HL-60/S4 treated with retinoic acid at 250 ng/mL for 4 days and 3 days (cell line): ENCODE data around the gene CDKN2AIP.

Experiments used
- in situ Hi-C: fragments of 300-500 bp; cut with MboI; formaldehyde crosslinking; loops from 2 replicates; pipeline ENCODE4 v1.7.0; 2022; ENCODE audit warnings: low sequenced_read_pairs

The CDKN2AIP gene

DNA sequence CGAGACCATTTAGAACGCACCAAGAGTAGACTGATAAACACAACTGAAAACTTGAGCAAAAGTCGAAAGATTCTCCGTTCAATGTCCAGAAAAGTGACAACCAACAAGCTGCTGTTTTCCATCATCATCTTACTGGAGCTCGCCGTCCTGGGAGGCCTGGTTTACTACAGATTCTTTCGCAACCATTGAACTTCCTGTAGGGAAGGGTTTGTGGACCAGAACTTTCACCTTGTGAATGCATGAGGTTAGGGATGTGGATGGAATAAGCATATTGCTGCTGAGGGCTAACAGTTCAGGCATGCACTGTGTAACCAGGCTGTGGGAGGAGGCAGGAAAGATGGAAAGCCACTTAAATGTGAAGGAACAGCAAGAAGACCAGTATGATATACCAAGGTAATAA, 39.6 kb downstream of the CDKN2AIP start:
- in situ Hi-C loops = no loop called here

DNA sequence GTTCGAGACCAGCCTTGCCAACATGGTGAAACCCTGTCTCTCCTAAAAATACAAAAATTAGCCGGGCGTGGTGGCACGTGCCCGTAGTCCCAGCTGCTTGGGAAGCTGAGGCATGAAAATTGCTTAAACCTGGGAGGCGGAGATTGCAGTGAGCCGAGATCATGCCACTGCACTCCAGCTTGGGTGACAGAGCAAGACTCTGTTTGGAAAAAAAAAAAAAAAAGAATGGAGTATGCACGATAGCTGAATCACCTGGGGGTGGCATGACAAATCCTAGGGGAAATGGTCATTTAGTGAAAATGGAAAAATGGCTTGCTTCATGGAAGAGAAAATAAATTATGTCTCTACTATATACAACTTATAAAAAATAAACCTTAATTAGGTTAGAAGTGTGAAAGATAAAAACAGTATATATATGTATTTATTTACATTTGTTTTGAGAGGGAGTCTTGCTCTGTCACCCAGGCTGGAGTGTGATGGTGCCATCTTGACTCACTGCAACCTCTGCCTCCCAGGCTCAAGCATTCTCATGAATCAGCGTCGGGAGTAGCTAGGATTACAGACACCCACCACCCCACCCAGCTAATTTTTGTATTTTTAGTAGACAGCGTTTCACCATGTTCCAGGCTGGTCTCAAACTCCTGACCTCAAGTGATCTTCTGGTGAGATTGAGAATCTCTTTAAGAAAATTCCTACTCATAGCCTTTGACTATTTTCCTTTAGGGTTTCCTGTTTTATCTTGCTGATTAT, 41.1 kb downstream of the CDKN2AIP start:
- in situ Hi-C loops = no loop called here

DNA sequence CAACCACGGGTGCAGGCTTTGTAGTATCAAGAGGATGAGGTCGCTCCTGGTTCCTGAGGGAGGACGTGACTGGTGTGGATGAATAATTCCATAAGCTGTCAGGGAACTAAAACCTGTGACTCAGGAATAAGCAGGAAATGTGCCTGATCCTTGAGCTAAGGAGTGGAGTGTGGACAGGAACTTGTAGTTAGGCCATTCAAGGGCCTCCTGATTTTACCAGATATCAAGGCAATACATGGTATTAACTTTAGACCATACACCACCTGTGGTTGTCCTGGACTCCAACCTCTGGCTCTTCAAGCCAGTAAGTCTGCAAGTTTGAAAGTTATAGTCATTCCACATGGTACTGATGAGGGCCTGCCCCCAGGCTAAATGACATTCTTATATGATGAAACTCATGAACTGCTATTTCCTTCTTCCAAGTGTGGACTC, 48.4 kb downstream of the CDKN2AIP start:
- in situ Hi-C loops = no loop called here

DNA sequence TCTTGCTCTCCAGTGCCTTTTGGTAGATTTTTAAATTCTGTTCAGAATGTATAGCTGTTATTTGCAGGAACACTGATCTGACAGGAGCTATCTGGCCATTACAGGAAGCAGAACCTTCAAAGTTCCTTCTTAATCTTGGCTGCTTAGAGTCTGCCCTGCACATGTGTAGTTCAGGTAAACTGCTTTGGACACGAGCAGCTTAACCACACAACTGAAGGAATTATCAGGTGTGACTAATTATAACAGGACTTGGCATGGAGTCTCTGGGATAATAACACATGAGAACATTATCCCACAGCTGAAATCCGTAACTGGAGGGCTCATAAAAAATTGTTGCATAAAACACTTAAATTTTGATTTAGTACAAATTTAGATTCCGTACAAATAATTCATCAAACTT, 48.8 kb downstream of the CDKN2AIP start:
- in situ Hi-C loops = no loop called here

DNA sequence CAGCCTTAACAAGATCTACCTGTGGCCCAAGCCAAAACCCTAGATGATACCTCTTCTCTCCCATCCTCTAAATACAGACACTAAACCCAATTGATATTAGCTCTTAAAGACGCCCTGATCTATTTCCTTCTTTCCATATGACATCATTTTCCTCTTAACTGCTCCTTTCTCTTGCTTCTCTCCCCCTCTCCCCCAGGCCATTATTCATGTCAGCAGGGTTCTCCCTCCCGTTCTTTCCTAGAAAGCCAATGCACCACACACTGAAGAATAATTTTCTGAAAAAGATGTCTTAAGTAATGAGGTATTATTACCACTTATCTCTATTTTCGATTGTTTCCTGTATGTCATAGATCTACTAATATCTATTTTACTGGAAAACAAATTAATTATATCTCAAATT, 50.7 kb downstream of the CDKN2AIP start:
- in situ Hi-C loops = no loop called here
